22Rv1 (cell line): ENCODE data around the gene SNX4.

Experiments used
- H3K27ac ChIP-seq: fragments of 450-650 bp; 2 replicates; pipeline ENCODE4 v1.5.1; 2017
- ZFX ChIP-seq: fragments of 450-650 bp; IDR thresholded peaks from 2 replicates; pipeline ENCODE4 v1.6.1; 2017; ENCODE audit warnings: antibody characterized with exemption, borderline replicate concordance
- TF ChIP-seq, protein P1 (sequence below): fragments of 450-650 bp; IDR thresholded peaks from 2 replicates; pipeline ENCODE4 v1.5.1; 2017; ENCODE audit warnings: mild to moderate bottlenecking

Gene SNX4

GRCh38 chr3:125402639-125403038 is 117.4 kb downstream of the SNX4 start:
- TF ChIP-seq, protein P1, sequence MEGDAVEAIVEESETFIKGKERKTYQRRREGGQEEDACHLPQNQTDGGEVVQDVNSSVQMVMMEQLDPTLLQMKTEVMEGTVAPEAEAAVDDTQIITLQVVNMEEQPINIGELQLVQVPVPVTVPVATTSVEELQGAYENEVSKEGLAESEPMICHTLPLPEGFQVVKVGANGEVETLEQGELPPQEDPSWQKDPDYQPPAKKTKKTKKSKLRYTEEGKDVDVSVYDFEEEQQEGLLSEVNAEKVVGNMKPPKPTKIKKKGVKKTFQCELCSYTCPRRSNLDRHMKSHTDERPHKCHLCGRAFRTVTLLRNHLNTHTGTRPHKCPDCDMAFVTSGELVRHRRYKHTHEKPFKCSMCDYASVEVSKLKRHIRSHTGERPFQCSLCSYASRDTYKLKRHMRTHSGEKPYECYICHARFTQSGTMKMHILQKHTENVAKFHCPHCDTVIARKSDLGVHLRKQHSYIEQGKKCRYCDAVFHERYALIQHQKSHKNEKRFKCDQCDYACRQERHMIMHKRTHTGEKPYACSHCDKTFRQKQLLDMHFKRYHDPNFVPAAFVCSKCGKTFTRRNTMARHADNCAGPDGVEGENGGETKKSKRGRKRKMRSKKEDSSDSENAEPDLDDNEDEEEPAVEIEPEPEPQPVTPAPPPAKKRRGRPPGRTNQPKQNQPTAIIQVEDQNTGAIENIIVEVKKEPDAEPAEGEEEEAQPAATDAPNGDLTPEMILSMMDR: no peak
- no peak for TF ChIP-seq ZFX
- H3K27ac ChIP-seq: no peak overlapping the region

DNA sequence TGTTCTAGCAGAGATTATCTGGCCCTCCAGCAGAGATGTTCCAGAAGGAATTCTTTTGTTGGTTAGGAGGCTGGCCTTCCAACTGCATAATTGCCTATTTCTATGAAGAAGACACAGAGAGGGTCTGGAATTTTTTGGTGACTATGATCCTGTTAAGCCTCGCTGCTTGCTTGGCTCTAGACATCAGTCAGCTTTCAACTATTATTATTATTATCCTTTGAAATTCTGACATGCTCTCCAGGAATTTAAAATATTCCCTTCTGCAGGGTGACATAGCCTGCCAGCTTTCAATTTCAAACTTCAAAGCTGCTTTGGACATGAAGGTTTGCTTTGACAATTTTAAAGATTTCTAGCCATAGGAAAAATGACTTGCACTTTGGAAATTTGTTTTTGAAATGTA is 118.6 kb downstream of the SNX4 start:
- H3K27ac ChIP-seq: no peak overlapping the region
- TF ChIP-seq ZFX: no peak
- TF ChIP-seq, protein P1: no peak

- H3K27ac ChIP-seq: no peak overlapping the region
- no peak for TF ChIP-seq ZFX
- TF ChIP-seq, protein P1: no peak
These were observed 121.0 kb downstream of the SNX4 start for GRCh38 chr3:125398952-125399351.
